Endodermal cell (in vitro differentiated cells): ENCODE data around the gene TAGLN2. TPM values are rescaled to one million over a fixed set of nuclear protein-coding genes. Genes with fewer than 3 reads are reported as not detected.

ENCODE experiments used
- DNase-seq: peaks from one replicate; pipeline ENCODE4 v3.0.0-alpha.2; 2017
- H3K27ac ChIP-seq: 2 replicates; pipeline ENCODE4 v1.5.1; 2013; ENCODE audit warnings: mild to moderate bottlenecking, low read depth, low read length, moderate library complexity
- H3K27me3 ChIP-seq: 2 replicates; pipeline ENCODE4 v1.6.1; 2013; ENCODE audit warnings: mild to moderate bottlenecking, low read length, moderate library complexity; ENCODE audit not compliant: insufficient read depth, control insufficient read depth, poor library complexity, severe bottlenecking
- H3K36me3 ChIP-seq: 2 replicates; pipeline ENCODE4 v1.7.0; 2013; ENCODE audit warnings: mild to moderate bottlenecking, low read length, moderate library complexity; ENCODE audit not compliant: control insufficient read depth, insufficient read depth
- H3K4me1 ChIP-seq: one replicate; pipeline ENCODE4 v1.7.0; 2013; ENCODE audit warnings: low read length; ENCODE audit not compliant: control insufficient read depth, insufficient read depth
- H3K4me3 ChIP-seq: 2 replicates; pipeline ENCODE4 v1.5.1; 2013; ENCODE audit warnings: mild to moderate bottlenecking, low read length, moderate library complexity
- H3K9ac ChIP-seq: 2 replicates; pipeline ENCODE4 v1.6.1; 2013; ENCODE audit warnings: mild to moderate bottlenecking, low read length, moderate library complexity; ENCODE audit not compliant: poor library complexity, severe bottlenecking; ENCODE audit errors: extremely low read depth
- H3K9me3 ChIP-seq: 2 replicates; pipeline ENCODE4 v1.6.1; 2013; ENCODE audit warnings: mild to moderate bottlenecking, low read length, moderate library complexity; ENCODE audit not compliant: control insufficient read depth
- H3K27ac Mint-ChIP-seq: 2 replicates; pipeline ENCODE4 v1.8.0; 2020; ENCODE audit warnings: mixed read lengths
- H3K27me3 Mint-ChIP-seq: 2 replicates; pipeline ENCODE4 v1.8.0; 2021; ENCODE audit warnings: mild to moderate bottlenecking, mixed read lengths; ENCODE audit not compliant: insufficient read depth
- H3K36me3 Mint-ChIP-seq: 2 replicates; pipeline ENCODE4 v1.8.0; 2020; ENCODE audit warnings: low read depth, mixed read lengths
- H3K4me1 Mint-ChIP-seq: 2 replicates; pipeline ENCODE4 v1.8.0; 2020; ENCODE audit warnings: mixed read lengths
- H3K4me3 Mint-ChIP-seq: 2 replicates; pipeline ENCODE4 v1.8.0; 2020; ENCODE audit warnings: mild to moderate bottlenecking, moderate library complexity, mixed read lengths
- H3K9me3 Mint-ChIP-seq: 2 replicates; pipeline ENCODE4 v1.8.0; 2020; ENCODE audit warnings: mild to moderate bottlenecking, mixed read lengths
- WGBS, 2 experiments: methylation state at CpG; one replicate each; pipeline versions ENCODE4 v1.1.5 to v1.1.7; 2013; ENCODE audit warnings: missing lambda C conversion rate in 2 of 2, mixed read lengths in 1 of 2; ENCODE audit not compliant: insufficient coverage in 1 of 2, insufficient read length in 1 of 2; 5-methylcytosine and 5-hydroxymethylcytosine counted together
- total RNA-seq, 2 donors: library from RNA; stranded (reverse); fragmentation: NEBNext Ultra II Directional in 1 of 2; extraction: Animal tissue kit (Norgen Biotek cat#: 25700) in 1 of 2; gene quantifications; 2 replicates in 1 of 2; 3 replicates in 1 of 2; pipeline ENCODE4 v1.2.1, GENCODE V29; 2021
- TF ChIP-seq, protein P1 (sequence below): fragments of 200-600 bp; sonication (generic); conservative IDR thresholded peaks from 2 replicates; pipeline ENCODE4 v1.5.0; 2021; ENCODE audit warnings: antibody characterized with exemption, mild to moderate bottlenecking

TAGLN2 gene
- total RNA-seq, 2 donors from 2014 or later = 136 to 221 TPM

DNA sequence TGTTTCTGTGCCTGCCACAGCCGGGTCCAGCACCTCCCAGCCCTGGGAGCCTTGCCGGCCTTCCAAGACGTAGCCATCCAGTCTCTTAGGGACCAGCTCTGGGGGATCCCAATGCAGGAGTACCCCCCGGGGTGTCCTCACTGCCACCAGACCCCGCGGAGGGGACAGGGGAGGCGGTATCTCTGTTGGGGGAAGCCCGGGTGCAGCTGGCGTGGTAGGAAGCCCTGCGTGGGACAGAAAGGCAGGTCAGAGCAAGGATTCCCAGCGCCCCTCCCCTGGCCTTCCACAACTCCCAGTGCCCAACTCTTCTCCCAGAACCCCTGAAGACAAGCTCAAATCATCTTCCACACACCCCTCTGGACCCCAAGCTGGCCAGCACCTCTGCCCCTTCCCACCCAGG is 4.9 kb upstream of the TAGLN2 start:
- TF ChIP-seq, protein P1, sequence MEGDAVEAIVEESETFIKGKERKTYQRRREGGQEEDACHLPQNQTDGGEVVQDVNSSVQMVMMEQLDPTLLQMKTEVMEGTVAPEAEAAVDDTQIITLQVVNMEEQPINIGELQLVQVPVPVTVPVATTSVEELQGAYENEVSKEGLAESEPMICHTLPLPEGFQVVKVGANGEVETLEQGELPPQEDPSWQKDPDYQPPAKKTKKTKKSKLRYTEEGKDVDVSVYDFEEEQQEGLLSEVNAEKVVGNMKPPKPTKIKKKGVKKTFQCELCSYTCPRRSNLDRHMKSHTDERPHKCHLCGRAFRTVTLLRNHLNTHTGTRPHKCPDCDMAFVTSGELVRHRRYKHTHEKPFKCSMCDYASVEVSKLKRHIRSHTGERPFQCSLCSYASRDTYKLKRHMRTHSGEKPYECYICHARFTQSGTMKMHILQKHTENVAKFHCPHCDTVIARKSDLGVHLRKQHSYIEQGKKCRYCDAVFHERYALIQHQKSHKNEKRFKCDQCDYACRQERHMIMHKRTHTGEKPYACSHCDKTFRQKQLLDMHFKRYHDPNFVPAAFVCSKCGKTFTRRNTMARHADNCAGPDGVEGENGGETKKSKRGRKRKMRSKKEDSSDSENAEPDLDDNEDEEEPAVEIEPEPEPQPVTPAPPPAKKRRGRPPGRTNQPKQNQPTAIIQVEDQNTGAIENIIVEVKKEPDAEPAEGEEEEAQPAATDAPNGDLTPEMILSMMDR = no peak
- Mint-ChIP-seq H3K9me3 (no peaks in the 10 kb centered on the region), H3K27me3 (peaks cover 12% of the 10 kb centered on the region), H3K4me3 (peak overlapping the region; percentile 35), H3K4me1 (peaks cover 15% of the 10 kb centered on the region), H3K27ac (no peak overlapping the region), H3K36me3 (peaks cover 2% of the 10 kb centered on the region)
- no peak overlapping the region for H3K9ac ChIP-seq
- no peak overlapping the region for H3K4me3 ChIP-seq
- H3K36me3 ChIP-seq = no peaks in the 10 kb centered on the region
- H3K27me3 ChIP-seq = no peaks in the 10 kb centered on the region
- H3K4me1 ChIP-seq = no peaks in the 10 kb centered on the region
- H3K9me3 ChIP-seq = no peaks in the 10 kb centered on the region
- DNase-seq = no peak
- no peak overlapping the region for H3K27ac ChIP-seq
- 89 to 90% methylated on average over 2 to 11 of the region's 11 CpGs for WGBS, 2 experiments

DNA sequence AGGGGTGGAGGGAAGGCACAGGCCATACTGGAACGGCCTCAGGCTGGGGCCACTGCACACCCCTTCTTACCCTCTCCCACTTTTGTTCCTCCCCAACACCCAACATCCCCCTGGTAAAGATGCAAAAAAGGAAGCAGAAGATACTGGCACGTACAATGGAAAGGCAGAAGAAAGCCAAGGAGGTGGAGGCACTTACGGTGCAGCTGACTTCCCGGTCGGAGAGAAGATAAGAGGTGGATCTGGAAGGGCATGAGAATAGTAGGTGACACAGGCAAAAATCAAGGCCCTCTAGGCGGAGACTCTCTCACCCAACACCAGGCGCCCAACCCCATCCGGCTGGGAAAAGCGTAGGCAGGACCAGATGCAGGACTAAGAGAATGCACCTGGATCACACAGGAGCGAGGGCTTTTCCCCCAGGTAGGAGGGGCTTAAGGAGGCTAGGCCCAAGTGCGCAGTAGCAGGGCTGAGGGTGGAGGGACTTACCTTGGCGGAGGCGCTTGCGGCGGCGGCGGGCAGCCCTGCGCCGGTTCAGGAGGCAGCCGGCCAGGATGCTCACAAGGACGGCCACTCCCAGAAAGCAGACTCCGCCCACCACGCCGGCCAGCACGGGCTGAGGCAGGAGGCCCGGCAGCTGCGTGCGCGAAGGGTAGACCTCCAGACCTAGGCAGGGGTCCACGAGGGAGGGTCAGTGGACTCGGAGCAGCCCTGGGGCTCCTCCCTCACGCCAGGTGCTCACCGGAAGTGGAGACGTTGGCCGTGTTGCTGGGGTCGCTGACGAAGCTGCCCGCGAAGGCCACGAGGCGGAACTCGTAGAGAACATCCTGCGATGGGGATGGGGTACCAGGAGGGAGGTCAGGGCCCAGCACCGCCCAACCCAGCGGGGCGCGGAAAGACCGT is 4.1 kb upstream of the TAGLN2 start:
- Mint-ChIP-seq H3K27ac (peak overlapping the region; percentile 50), H3K36me3 (peaks cover 2% of the 10 kb centered on the region), H3K9me3 (no peaks in the 10 kb centered on the region), H3K4me1 (peaks cover 15% of the 10 kb centered on the region), H3K27me3 (peaks cover 12% of the 10 kb centered on the region), H3K4me3 (peak overlapping the region; percentile 35)
- H3K9me3 ChIP-seq = no peaks in the 10 kb centered on the region
- no peak overlapping the region for H3K4me3 ChIP-seq
- 87 to 95% methylated on average over 32 to 48 of the region's 48 CpGs for WGBS, 2 experiments
- H3K27ac ChIP-seq = no peak overlapping the region
- TF ChIP-seq, protein P1 = no peak
- no peaks in the 10 kb centered on the region for H3K36me3 ChIP-seq
- peak; percentile 93 for DNase-seq
- no peaks in the 10 kb centered on the region for H3K27me3 ChIP-seq
- no peaks in the 10 kb centered on the region for H3K4me1 ChIP-seq
- no peak overlapping the region for H3K9ac ChIP-seq

DNA sequence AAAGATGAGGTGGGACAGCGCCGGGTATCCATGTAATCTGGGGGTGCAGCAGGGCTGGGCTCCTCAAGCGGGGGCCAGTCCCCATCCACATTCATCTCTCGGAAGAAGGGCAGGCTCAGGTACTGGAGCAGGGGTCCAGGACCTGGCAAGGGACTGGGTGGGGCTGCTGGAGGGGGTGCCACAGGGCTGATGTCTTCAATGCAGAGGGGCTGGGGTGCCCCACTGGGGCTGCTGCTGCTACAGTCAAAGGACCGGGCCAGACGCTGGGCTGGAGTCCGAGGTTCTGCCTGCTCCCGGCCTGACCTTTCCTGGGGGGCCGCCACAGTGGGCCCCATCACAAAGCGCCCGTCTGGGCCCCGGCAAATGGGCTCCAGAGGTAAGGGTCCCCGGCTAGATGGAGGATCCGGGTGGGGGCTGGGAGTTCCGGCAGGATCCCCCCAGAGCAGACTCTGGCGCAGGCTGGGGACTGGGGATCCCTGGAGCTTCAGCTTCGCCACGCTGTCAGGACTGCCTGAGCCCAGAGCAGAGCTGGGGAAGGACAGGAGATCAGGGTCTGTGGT is 3.3 kb upstream of the TAGLN2 start:
- no peaks in the 10 kb centered on the region for H3K9me3 Mint-ChIP-seq
- 90 to 100% methylated on average over 14 to 18 of the region's 18 CpGs for WGBS, 2 experiments
- H3K27ac Mint-ChIP-seq = peak overlapping the region; percentile 50
- Histone ChIP-seq H3K36me3 (no peaks in the 10 kb centered on the region), H3K9me3 (no peaks in the 10 kb centered on the region), H3K9ac (no peak overlapping the region), H3K4me1 (no peaks in the 10 kb centered on the region), H3K4me3 (no peak overlapping the region), H3K27me3 (no peaks in the 10 kb centered on the region), H3K27ac (no peak overlapping the region)
- peaks cover 2% of the 10 kb centered on the region for H3K36me3 Mint-ChIP-seq
- H3K4me1 Mint-ChIP-seq = peaks cover 23% of the 10 kb centered on the region
- no peak for DNase-seq
- H3K27me3 Mint-ChIP-seq = peaks cover 12% of the 10 kb centered on the region
- peak overlapping the region; percentile 35 for H3K4me3 Mint-ChIP-seq
- TF ChIP-seq, protein P1 = no peak
